ENCODE results near the gene TP53BP2.

Gene TP53BP2

DNA sequence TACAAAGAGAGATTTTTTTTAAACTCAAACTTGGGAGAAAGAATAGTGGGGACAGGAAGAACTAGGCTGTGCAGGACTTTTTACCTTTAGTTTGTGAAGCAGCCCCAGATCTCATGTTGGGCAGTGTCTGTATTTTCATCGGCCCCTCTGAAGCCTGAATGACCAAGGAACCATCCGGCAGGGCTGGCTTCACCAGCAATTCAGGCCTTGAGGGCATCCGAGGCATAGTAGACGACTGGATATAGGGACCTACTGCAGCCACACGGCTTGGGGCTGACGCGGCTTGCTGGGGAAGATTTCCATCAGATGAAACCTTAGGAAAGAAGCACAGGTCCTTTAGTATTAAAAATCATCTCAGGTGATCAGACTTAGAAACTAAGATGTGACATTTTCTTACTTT is 43.7 kb downstream of the TP53BP2 start:
- Histone ChIP-seq H3K4me3 (ENCODE audit: low read length, poor library complexity, severe bottlenecking) (no peak overlapping the region), H4K20me1 (ENCODE audit: insufficient read depth, low read length, poor library complexity, severe bottlenecking) (no peaks in the 10 kb centered on the region), H3K9ac (ENCODE audit: low read depth, low read length, poor library complexity, severe bottlenecking) (no peak overlapping the region), H2AFZ (ENCODE audit: low read length) (no peak overlapping the region), H3K4me2 (ENCODE audit: low read depth, low read length, poor library complexity, severe bottlenecking) (no peak overlapping the region), H3K9me3 (ENCODE audit: insufficient read depth, low read depth, low read length) (no peaks in the 10 kb centered on the region), H3K27me3 (ENCODE audit: insufficient read depth, low read length, poor library complexity, severe bottlenecking) (no peaks in the 10 kb centered on the region), H3K79me2 (ENCODE audit: insufficient read depth, low read length) (no peaks in the 10 kb centered on the region), H3K9me2 (replicated peaks; ENCODE audit: low read depth, low read length) (no peaks in the 10 kb centered on the region), H3K4me1 (ENCODE audit: insufficient read depth, low read length, poor library complexity, severe bottlenecking) (no peaks in the 10 kb centered on the region), H3K36me3 (ENCODE audit: insufficient read depth, low read length) (peaks cover 92% of the 10 kb centered on the region), H3F3A (ENCODE audit: low read depth) (no peaks in the 10 kb centered on the region)
- TF ChIP-seq EZH2phosphoT487 (IDR thresholded peaks at IDR 0.05; ENCODE audit: borderline replicate concordance) = no peak
- TF ChIP-seq, protein P1, sequence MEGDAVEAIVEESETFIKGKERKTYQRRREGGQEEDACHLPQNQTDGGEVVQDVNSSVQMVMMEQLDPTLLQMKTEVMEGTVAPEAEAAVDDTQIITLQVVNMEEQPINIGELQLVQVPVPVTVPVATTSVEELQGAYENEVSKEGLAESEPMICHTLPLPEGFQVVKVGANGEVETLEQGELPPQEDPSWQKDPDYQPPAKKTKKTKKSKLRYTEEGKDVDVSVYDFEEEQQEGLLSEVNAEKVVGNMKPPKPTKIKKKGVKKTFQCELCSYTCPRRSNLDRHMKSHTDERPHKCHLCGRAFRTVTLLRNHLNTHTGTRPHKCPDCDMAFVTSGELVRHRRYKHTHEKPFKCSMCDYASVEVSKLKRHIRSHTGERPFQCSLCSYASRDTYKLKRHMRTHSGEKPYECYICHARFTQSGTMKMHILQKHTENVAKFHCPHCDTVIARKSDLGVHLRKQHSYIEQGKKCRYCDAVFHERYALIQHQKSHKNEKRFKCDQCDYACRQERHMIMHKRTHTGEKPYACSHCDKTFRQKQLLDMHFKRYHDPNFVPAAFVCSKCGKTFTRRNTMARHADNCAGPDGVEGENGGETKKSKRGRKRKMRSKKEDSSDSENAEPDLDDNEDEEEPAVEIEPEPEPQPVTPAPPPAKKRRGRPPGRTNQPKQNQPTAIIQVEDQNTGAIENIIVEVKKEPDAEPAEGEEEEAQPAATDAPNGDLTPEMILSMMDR (conservative IDR thresholded peaks at IDR 0.05; ENCODE audit: low read length) = no peak

GRCh38 chr1:223796210-223796609 is 49.5 kb downstream of the TP53BP2 start:
- H4K20me1 ChIP-seq (ENCODE audit: insufficient read depth, low read length, poor library complexity, severe bottlenecking) = no peaks in the 10 kb centered on the region
- no peak overlapping the region for H2AFZ ChIP-seq (ENCODE audit: low read length)
- H3K4me1 ChIP-seq (ENCODE audit: insufficient read depth, low read length, poor library complexity, severe bottlenecking) = no peaks in the 10 kb centered on the region
- H3K9me2 ChIP-seq (replicated peaks; ENCODE audit: low read depth, low read length) = no peaks in the 10 kb centered on the region
- no peak overlapping the region for H3K9ac ChIP-seq (ENCODE audit: low read depth, low read length, poor library complexity, severe bottlenecking)
- peaks cover 83% of the 10 kb centered on the region; the same call in 1 of the 2 replicates for H3K36me3 ChIP-seq (ENCODE audit: insufficient read depth, low read length)
- H3K9me3 ChIP-seq (ENCODE audit: insufficient read depth, low read depth, low read length) = no peaks in the 10 kb centered on the region
- H3F3A ChIP-seq (ENCODE audit: low read depth) = no peaks in the 10 kb centered on the region
- H3K27me3 ChIP-seq (ENCODE audit: insufficient read depth, low read length, poor library complexity, severe bottlenecking) = no peaks in the 10 kb centered on the region
- no peak for TF ChIP-seq EZH2phosphoT487 (IDR thresholded peaks at IDR 0.05; ENCODE audit: borderline replicate concordance)
- TF ChIP-seq, protein P1 (conservative IDR thresholded peaks at IDR 0.05; ENCODE audit: low read length) = no peak
- H3K79me2 ChIP-seq (ENCODE audit: insufficient read depth, low read length) = no peaks in the 10 kb centered on the region
- no peak overlapping the region for H3K4me3 ChIP-seq (ENCODE audit: low read length, poor library complexity, severe bottlenecking)
- H3K4me2 ChIP-seq (ENCODE audit: low read depth, low read length, poor library complexity, severe bottlenecking) = no peak overlapping the region

DNA sequence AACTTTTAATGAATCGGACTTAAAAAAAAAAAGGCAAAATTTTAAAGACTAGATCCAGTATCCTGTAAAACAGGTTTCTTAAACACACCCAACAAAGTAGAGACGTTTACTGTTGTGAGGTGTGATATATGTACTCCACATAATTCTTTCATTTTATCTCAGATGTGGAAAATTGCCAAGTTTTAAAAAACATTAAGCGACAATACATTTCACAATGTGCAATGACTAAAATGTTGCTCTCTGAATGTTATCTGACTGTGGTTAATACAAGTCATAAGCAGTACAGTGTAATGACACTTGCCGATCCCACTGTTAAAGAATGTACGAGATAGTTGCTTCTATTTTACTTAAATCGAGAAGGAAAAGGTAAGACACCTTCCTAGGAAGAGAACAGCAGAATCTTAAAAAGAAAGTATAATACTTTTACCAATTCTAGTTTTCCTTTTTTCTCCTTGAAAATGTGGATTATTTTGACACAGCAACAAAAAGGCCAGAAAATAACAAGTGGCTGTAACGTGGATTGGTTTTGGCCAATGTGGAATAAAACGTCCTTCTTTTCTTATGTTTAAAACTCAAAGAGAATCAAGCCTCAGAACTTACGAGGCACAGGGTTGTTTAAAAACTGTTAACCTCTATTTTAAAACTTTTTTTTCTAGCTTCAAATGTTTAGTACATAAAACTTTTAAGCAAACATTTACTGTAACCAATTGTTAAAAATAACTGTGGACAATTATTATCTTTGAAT is 51.4 kb downstream of the TP53BP2 start:
- Histone ChIP-seq H3F3A (ENCODE audit: low read depth) (no peaks in the 10 kb centered on the region), H3K4me3 (ENCODE audit: low read length, poor library complexity, severe bottlenecking) (no peak overlapping the region), H3K4me1 (ENCODE audit: insufficient read depth, low read length, poor library complexity, severe bottlenecking) (no peaks in the 10 kb centered on the region), H4K20me1 (ENCODE audit: insufficient read depth, low read length, poor library complexity, severe bottlenecking) (no peaks in the 10 kb centered on the region), H3K27me3 (ENCODE audit: insufficient read depth, low read length, poor library complexity, severe bottlenecking) (no peaks in the 10 kb centered on the region), H2AFZ (ENCODE audit: low read length) (no peak overlapping the region), H3K9me3 (ENCODE audit: insufficient read depth, low read depth, low read length) (no peaks in the 10 kb centered on the region), H3K4me2 (ENCODE audit: low read depth, low read length, poor library complexity, severe bottlenecking) (no peak overlapping the region), H3K36me3 (ENCODE audit: insufficient read depth, low read length) (peaks cover 65% of the 10 kb centered on the region; the same call in 1 of the 2 replicates), H3K9me2 (replicated peaks; ENCODE audit: low read depth, low read length) (no peaks in the 10 kb centered on the region), H3K79me2 (ENCODE audit: insufficient read depth, low read length) (no peaks in the 10 kb centered on the region), H3K9ac (ENCODE audit: low read depth, low read length, poor library complexity, severe bottlenecking) (no peak overlapping the region)
- TF ChIP-seq, protein P1 (conservative IDR thresholded peaks at IDR 0.05; ENCODE audit: low read length) = no peak
- no peak for TF ChIP-seq EZH2phosphoT487 (IDR thresholded peaks at IDR 0.05; ENCODE audit: borderline replicate concordance)
